HG03135 (cell line): ENCODE data around the gene NATD1.

Experiments used
- ATAC-seq: cut with Tn5 transposase; IDR thresholded peaks from one replicate; pipeline ENCODE4 v1.9.1; 2021; ENCODE audit warnings: mild to moderate bottlenecking, moderate library complexity; ENCODE audit not compliant: unreplicated experiment

NATD1 gene

DNA sequence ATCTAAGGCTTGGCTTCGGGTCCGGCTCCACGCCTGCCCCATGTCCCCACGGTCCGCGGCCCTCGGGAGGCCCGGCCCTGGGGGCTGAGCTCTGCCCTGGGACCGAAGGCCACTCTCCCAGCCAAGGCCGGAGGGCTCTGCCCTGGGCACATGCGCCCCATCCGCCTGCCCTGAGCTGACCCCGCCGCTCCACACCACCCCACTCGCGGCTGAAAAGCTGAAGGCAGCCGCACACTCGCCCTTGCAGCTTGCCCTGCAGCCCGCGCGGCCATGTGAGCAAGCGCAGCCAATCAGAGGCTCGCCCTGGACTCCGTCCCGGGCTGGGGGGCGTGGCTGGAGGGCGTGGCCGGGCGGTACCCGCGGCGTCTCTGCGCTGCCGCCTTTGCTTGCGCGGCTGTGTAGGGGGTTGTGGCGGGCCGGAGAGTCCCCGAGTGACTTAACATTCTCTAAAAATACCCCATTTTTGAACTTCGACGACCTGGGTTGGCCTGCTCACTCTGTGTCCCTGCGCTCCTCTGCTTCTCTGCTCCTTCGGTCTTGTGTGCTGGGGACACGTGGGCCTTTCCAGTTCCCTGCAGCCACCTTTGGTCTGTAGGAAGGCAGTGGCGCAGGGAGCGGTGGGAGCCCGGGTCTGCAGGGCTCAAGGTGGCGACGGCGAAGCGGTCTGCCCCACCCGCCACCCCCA lies 22.5 kb upstream of the NATD1 start:
- ATAC-seq: peak; percentile 93

DNA sequence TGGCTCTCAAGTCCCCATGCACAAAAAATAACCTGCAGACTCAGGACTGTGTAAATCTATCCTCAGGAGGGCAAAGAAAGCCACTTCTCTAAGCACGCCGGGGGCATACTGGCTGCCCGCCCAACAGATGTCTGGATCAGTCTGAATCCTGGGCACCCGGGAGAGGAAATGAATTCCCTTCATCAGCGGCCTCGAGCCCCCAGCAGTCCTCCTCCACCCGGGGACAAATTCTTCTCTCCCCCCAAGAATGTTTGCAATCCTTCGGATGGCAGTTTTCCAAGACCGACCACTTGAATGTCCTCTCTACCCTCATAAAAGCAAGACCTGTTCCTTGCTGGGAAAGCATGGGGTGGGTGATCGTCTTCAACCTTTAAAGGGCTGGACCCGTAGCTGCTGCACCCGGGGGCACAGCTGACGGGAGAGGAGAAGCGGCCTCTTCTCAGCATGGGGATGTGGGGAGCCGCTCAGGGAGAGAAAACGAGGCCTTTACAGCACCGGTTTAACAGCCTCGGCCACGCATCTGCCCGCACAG lies 21.9 kb upstream of the NATD1 start:
- ATAC-seq: peak; percentile 7

DNA sequence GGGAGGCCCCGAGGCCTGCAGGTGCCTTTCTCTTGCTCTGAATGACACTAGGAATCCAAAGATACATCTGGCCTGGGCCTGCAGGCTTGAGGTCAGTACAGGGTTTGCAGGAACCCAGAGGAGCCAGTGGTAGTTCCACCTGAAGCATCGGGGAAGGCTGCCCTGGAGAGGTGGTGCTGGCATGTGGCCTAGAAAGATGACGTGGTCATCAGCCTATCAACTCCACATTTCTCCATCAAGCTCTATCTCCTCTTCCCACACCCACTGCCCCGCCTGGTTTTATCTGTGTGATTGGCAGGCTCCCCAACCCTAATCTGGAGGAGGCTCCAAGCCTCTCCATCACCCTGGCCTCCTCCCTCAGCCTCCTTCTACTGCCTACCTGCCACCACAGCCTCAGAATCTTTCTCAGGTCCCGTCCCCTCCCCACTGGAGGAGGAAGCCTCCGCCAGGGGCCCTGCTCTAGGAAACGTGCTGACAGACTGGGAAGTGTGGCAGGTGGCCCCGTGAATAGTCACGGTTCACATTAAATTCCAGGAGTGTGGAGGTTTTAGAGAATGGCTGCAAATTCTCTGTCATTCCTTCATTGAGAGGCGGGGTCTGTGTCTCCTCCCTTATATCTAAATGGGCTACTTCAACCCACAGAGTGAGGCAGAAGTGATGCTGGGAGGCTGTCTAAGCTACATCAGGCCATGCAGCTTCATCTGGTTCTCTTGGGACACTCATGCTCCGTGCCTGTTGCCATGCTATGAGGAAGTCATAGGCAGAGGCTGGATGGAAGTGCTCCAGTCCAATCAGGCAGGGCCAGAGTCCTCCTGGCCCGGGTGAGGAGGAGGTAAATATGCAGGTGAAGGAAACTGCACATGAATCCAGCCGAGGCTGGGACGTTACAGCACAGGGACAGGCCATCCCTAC lies 19.9 kb upstream of the NATD1 start:
- no peak for ATAC-seq

DNA sequence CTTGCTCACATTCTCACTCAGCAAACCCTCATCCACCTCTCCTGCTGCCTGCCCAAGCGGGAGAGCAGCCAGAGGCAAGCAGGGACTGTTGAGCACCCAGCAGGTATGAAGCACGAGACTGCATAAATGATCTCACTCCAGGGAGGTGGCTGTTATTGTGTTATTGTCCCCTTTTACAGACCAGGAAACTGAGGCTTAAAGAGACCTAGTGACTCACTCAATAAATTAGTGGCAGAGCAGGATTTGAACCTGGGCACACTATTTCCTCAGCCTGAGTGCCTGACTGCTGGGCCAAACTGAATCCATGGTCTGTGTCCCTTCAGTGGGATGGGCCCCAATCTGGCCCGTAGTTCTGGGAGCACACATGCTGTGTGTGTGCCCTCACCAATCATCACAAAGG lies 19.0 kb upstream of the NATD1 start:
- no peak for ATAC-seq

DNA sequence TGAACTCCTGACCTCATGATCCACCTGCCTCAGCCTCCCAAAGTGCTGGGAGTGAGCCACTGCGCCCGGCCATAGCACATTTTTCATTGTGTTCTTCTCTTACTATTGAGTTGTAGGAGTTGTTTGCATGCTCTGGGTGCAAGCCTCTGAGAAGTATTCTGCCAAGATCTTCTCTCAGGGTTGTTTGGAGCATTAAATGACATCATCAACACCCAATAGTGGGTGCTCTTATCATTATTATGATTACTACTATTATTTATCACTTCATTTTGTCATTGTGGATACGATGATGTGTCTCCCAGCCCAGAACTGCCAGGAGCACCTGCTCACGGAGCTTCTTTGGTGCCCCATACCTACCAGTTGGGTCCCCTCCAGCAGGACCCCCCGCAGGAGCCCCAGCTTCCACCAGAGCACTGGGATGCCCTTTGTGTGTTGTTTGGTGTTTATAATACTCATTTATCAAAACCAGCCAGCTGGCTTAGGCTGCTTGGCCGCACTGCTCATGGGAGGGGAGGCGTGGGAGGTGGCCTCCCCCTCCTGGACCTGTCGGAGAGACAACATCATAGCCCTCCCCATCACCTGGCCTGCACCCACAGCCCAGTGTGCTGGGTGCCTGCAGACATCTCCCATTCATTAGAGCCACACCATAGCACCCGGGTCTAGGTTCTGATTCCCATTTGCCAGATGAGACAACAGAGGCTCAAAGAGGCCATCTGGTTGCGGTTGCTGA lies 18.4 kb upstream of the NATD1 start:
- ATAC-seq: no peak

DNA sequence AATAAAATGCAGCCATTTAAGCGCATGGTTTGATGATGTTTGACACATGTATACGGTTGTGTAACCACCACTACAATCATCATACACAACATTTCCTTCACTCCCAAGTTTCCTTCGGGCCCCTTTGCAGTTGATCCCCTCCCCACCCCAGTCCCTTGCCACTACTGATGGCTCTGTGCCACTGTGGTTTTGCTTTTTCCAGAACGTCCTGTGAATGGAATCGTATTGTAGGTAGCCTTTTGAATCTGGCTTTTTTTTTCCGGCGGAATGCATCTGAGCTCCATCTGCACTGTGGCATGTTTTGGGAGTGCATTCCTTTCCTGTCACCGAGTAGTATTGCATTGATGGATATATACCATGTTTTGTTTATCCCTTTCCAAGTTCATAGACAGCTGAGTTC lies 16.2 kb upstream of the NATD1 start:
- ATAC-seq: no peak

DNA sequence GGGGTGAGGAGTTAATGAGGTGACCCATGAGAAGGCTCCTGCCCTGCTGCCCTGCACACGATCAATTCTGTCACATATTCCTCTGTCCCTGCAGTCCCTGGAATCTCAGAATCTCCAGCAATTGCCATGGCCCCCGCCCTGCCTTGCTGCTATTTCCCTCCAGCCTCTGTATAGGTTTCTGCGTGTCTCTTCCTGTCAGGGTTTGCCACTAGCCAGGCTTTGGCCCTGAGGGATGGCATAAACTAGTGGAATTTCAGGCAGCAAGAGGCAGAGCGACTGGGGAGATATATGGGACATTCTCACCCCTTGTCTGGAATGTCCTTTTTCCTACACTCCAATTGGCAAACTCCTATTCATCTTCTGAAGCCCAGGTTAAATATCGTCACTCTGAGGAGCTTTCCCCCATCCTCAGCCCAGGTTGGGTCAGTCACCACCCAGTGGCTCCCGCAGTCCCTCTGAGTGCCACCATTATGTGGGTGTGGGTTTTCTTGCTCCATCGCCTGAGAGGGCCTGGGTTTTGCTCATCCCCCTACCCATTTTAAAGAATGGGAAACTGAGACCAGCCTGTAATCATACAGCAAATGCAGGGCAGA lies 15.5 kb upstream of the NATD1 start:
- no peak for ATAC-seq

DNA sequence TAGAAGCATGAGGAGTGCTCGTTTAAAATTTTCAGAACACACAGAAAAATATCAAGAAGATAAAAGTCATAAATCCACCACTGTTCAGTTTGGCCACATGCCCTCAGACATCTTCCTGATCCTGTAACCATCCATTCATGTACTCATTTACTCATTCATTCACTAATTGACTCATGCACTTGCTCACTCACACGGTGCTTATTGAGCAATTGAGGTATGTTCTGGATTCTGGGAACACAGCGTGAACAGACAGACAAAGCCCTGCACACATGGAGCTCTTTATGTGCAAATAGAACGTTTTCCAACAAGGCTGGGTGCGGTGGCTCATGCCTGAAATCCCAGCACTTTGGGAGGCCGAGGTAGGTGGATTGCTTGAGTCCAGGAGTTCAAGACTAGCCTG lies 10.2 kb upstream of the NATD1 start:
- no peak for ATAC-seq

DNA sequence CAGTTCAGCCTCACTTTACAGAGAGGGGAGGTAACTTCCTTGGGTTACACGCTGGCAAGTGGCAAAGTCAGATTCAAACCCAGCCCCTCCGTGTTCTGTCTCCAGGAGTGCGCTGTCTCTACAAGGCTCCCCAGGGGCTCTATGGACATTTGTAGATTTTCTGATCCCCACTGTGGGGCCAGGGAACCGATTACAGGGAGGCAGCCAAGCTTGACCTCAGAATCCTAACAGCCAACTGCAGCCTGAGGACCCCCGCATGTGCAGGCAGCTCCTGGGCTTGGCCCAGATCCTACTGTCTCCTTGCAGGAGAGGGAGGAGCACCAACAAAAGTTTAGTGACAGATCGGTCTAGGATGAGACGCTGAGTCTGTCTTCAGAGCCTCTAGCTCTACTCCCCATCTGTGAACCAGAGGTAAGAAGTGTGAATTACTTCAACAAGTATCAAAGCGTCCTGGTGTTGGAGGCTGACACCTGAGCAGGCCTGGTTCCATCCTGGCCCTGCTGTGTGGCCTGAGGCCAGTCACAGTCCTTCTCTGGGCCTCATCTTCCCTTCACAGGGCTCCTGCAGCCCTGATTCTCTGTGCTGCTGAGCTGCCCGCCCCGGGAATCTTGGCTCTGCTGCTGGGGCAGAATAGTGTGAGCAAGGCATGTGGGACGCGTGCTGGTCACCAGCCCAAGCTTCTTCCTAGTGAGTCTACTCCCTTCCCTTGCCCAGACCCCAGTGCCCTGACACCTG lies 9.2 kb upstream of the NATD1 start:
- no peak for ATAC-seq

DNA sequence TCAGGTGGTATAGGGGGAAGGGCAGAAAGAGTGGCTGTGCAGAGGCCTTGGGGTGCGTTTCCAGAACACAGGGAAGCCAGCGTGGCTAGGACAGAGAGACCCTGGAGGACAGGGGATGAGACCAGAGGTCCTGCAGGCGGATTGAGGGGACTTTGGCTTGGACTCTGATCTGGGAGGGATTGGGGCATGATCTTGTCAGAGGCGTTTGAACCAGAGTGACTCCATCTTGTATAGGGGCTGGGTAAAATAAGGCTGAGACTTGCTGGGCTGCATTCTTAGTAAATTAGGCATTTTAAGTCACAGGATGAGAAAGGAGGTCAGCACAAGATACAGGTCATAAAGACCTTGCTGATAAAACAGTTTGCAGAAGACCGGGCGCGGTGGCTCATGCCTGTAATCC lies 5.4 kb upstream of the NATD1 start:
- ATAC-seq: no peak

DNA sequence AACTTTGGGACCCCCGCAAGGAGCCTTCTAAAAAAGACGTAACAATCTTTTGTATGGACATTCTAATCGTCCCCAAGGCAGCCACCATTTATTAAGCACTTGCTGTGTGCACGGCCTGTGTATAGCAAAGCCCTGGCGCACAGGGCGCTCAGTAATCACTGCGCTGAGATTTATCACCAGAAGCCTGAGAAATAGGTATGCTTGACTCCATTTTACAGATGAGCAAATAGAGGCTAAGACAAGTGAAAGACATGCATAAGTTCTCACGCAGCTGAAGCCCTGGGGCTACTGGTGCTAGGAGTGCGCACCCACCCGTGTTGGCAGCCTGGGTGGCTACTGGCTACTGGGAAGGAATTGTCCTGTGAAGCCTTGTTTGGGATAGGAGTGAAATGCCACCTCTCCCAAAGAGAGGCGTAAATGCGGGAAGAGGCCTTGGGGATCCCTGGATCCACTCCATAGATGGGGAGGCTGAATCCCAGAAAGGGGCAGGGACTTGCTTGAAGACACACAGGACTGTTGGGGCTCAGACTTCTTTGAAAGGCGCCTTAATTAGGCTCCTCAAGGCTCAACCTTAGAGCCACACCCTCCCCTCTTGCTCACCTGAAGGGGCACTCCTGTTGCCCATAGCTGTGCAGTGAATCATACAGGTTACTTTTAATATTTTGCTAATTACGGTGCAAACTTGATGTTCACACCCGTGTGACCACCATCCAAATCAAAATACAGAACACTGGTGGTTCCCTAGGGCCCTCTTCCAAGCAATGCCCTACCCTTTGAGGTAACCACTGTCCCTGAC lies 634 bp upstream of the NATD1 start:
- ATAC-seq: no peak

DNA sequence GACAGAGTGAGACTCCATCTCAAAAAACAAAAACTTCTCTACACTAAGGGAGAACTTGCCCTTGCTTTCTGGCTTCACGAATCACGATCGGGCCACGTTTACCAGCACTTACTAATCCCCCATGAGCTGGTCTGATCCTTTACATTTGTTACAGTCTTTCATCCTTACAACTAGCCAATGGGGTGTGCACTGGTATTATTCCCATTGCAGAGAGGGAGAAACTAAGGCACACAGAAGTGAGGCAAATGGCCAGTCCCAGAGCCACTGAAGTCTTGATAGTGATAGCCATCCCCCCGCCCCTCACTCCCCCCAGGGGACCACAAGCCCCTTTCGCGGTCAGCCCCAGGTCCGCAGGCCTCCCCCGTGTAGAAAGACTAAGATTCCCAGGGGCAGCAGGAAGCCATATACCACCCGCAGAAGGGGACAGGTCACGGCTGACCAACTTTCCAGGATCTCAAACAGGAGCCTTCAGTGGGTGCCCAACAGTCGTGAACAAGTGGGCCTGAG lies 868 bp downstream of the NATD1 start:
- ATAC-seq: no peak

DNA sequence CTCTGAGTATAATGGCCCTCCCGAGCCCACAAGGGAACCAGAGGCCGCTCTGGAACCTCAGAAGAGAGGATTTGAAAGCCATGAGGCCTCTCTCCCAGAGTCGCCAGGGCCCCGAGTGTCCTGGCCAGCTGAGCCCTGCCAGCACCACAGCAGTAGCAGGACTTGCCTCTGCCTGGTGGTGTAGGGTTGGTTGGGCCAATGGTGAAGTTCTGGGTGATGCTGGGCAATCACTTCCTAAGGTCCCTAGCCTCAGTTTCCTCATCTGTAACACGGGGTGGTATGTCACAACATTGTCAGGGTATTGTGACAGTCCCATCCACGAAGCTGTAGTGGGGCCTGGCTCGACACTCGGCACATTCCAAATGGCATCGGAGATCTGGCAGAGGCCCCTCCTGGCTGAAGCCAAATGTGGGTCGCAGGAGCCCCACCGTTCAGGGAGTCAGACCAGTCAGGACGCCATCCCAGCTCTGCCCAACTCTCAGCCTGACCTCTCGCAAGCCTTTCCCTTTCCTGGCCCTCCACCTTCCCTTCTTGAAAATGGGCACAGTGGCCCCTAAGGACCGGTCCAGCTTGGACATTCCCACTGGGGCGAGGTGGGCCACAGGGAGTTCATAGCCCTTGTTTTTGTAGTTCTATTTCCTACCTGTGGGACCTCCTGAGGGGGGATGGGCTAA lies 1.7 kb downstream of the NATD1 start:
- ATAC-seq: no peak

DNA sequence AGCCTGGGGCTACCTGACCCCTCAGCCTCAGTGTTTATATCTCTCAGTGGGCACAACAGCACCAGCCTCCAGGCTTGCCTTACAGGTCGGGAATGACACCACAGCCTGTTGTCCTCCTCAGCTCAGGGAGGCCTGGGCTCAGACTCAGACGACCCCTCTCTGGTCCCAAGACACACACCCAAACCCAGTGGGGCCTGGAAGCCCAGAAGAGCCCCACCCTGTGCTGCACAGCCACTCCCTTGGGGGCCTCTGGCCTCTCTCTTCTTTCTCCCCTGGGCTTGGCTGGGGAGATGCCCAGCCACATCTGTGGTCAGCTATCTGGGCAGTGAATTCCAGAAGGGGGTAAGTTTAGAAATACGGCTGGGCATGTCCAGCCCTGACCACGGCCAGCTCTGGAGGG lies 2.4 kb downstream of the NATD1 start:
- no peak for ATAC-seq

DNA sequence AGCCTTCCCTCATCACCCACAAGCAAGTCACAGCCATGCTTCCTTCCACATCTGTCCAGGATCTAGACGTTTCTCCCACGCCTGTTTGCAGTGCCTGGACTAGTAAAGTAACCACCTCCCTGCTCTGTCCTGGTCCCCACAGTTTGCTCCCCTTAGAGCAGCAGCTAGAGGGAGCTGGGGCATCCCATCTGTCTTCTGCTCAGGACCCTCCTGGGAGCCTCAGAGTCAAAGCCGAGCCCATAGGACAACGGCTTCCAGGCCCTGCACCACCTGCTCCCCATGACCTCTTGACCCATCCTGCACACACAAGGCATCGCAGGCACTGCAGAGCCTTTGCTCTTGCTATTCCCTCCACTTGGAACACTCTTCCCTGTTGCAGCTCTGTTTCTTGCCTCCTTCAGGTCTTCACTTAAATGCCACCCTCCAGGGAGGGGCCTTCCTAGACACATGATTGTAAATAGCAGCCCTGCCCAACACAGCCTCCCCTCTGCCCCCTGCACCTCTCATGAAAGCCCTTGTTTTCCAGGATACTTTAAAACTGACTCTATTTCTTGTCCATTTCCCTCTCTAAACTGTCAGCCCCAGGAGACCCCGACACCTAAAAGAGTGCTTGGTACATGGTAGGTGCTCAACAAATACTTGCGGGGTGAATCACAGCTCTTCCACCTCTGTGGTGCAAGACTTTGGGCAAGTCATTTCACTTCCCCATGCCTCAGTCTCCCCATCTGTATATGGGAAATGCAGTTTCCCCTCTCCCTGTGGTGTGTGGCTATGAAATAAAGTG lies 3.1 kb downstream of the NATD1 start:
- ATAC-seq: no peak

DNA sequence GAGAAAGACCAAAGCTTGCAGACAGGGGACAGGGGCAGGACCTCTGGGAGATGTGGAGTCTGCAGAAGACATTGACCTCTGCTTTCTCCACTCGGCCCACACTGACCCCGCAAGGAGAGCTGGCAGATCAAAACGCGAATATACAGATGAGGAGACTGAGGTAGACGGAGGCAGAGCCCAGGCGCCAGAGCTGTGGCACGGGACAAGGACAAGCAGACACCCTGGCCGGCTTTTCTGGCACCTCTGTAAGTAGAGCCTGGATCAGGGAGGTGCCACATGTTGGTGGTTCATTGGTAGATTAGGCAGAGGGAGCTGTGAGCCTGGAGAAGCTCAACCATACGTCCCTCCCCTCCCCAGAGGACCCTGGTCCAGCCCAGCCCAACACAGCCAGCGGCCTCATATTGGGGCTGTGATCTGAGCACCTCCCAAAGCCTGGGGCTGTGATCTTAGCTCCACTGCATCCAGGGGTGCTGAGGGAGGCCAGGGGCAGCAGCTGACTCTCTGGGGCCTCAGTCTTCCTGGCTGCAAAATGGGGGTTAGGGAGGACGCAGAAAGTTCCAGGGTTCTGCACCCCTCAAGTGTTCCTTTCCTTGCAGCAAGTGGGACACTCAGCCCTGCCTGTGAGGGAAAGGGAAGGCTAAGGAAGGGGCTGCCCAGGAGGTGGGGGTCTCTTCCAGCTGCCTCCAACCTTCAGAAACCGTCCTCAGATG lies 4.0 kb downstream of the NATD1 start:
- no peak for ATAC-seq

DNA sequence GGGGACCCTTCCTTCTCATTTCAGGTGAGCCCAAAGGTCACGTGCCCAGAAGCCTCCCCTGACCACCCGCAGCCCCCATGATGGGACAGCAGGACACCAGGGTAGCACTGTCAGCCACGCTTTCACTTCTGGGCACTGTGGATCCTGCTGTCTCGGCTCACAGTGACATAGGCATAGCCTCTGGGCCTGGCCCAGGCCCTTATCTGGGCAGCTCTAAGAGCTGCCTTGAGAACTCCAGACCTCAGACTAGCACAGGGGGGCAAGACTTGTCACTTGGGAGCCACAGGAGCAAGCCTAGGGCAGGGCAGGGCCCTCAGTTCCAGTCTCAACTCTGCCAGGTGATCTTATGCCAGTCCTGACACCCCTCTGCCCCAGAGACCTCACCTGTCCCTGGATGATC lies 4.7 kb downstream of the NATD1 start:
- ATAC-seq: no peak
